Heart left ventricle (tissue), 13 donors: Measurements from ENCODE around the gene CD8A.

ENCODE experiments used
- CTCF ChIP-seq, 12 donors: fragments of 200-600 bp; sonication (generic) in 4 of 12; IDR thresholded peaks; one replicate each; pipeline versions ENCODE4 v1.5.0 to v1.8.0; 2018 to 2022; ENCODE audit warnings: antibody characterized with exemption in 12 of 12, mild to moderate bottlenecking in 5 of 12
- POLR2A ChIP-seq, 2 donors: fragments of 450-650 bp; IDR thresholded peaks; one replicate each; pipeline ENCODE4 v1.6.1; 2017; ENCODE audit warnings: antibody characterized with exemption in 2 of 2, mild to moderate bottlenecking in 2 of 2, moderate library complexity in 2 of 2
- donor health status: ischemic (EF 13 %, LVEDD 7.1; RV severe dilation, severe dysfunction).
- donor health status: DM: no; HTN: yes; CAD: no.
- donor health status: DM: no; HTN: no; CAD: no.
- donor health status: ischemic (EF 25% LVEDD 6.9; RV normal size, moderate dysfunction).
- donor health status: ischemic (EF 25% LVEDD 5.7; RV mildly dilated, moderate dysfunction).
- donor health status: ischemic (EF 35%, LVEDD 5.7; RV mildly dilated, moderate dysfunction).
- donor health status: nonischemic (EF 11% LVEDD 7.7; RV severe dilation, severe dysfunction).
- donor health status: DM: yes; HTN: yes; CAD: no.
- donor health status: PGD.
- donor health status: ischemic (EF 29% LVEDD 5.4; RV normal size, mild dysfunction).
- donor health status: nonischemic (EF 23%, LVEDD 6.1; RV moderate dilation, normal function).

GRCh38 chr2:86746939-86747338, 43.8 kb downstream of the CD8A start:
- TF ChIP-seq CTCF (IDR thresholded peaks at IDR 0.05), result no peak
- no peak for TF ChIP-seq POLR2A (IDR thresholded peaks at IDR 0.05)
